Left cardiac atrium (tissue), 4 donors: ENCODE results near the gene SSC5D. TPM values are rescaled to one million over a fixed set of nuclear protein-coding genes. Genes with fewer than 3 reads are reported as not detected.

Source experiments
- ATAC-seq, 2 donors: fragments of 200-7000 bp; cut with Tn5 transposase; one replicate each; pipeline ENCODE4 v1.9.1; 2020; ENCODE audit warnings: mild to moderate bottlenecking in 2 of 2, moderate library complexity in 2 of 2
- DNase-seq: peaks from one replicate; pipeline ENCODE4 v3.0.0-alpha.2; 2020
- intact Hi-C, 2 donors: fragments of 100-400 bp; cut with DNase I; formaldehyde crosslinking; loops; one replicate each; pipeline versions ENCODE4 v1.14.1 to v1.15.1; 2022 to 2023
- total RNA-seq, 2 donors: library from RNA; stranded (reverse); fragmentation: NEBNext Ultra II Directional; extraction: Animal tissue kit (Norgen Biotek cat#: 25700); gene quantifications; one replicate each; pipeline ENCODE4 v1.2.1, GENCODE V29; 2021
- donor health status: DM: no; HTN: yes; CAD: no.
- donor health status: DM: no; HTN: yes; CAD: no; lungs with severe emphysema.
- donor health status: DM: yes; HTN: yes; CAD: no.
- donor health status: Dilated cardiomyopathy.

The SSC5D gene
- total RNA-seq, 2 donors from 2014 or later = 5.7 to 6.7 TPM

DNA sequence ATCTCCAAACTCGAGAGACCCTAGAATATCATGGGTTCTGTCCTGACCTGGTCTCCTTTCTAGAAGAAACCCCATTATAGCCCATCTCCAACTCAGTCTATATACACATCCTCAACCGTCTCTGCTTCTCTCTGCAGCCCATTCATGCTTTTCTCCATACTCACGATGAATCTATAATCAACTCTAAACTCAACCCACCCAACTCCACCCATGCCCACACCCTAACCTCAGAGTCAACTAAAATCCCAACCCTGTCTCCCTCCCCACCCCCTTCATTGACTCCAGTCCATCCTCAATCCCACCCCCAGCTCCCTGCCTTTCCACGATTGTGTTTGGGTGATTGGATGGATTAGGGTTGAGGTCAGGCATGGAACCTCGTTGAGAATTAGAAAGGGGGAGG, 55.3 kb downstream of the SSC5D start:
- ATAC-seq (no peak), DNase-seq (no peak)
- intact Hi-C loops = no loop called here

DNA sequence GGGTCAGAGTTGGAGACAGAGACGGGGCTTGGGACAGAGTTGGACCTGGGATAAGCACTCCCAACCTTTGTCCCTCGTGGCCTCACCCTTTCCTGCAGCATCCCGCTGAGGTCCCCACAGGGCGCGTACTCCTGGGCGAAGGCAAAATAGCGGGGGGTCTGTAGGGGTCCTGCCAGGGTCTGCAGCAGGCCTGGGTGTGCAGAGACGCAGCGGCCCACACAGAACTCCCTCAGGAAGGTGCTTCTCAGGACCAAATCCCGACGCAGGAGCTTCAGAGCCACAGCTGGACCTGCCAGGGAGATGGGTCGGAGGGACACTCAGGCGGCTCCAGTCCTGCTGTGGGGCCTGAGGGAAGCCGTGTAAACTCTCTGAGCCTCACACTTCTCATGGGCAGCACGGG, 55.8 kb downstream of the SSC5D start:
- ATAC-seq (no peak), DNase-seq (no peak)
- intact Hi-C loops = no loop called here

DNA sequence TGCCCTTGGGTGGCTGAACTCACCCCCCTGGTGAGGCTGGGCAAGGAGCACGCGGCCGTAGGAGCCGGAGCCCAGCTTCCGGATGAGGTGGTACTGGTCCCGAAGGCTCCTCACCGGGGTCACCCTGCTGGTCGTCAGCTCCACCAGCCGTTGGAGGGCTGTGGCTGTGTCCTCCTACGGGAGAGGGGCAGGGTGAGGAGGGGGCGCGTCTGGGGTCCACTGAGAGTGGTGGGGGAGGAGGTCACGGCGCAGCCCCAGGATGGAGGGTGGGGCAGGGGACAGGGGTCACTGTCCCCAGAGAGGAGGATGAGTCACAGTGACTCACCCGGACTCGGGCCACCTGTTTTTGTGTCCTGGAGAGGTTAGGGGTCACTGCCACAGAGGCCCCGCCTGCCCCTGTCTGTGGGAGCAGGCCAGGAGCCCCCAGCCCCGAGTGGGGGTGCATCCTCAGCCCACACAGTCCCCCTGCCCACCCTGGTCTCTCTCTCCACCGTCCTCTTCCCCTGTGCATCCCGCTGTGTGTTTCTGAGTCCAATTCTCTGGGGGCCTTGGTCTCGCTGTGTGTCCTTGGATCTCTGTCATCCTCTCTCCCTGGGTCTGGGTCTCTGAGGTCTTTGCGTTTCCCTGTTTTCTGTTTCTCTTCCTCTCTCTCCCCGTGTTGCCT, 56.7 kb downstream of the SSC5D start:
- peak in 1 of 2 donors; percentile 23 for ATAC-seq
- no peak for DNase-seq
- intact Hi-C loops = loop anchor here in 1 of 2 donors (5.0 kb wide), 1 partner anchor 42 kb away; no protein-coding TSS in a partner anchor

DNA sequence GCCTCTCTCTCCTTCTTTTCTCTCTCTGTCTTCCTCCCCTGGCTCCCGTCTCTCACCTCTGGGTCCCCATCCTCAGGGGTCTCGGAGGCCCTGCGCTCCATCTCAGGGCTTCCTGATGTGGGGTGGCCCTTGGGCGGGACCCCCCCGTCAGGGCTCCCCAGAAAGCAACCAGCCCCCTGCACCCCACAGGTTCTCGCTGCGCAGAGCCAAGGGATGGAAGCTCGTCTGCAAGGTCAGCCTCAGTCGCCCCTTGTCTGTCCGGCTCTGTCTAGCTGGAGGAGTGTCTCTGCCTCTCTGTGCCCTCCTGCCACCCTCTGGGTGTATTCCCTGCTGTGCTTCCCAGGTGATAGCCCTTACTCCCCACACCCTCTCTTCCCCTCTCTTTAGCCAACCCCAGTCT, 57.2 kb downstream of the SSC5D start, which contains the start of gene SBK3:
TSS of gene SBK3 (minus strand) at position 101 of the 400 bp plus-strand sequence. CDS start at position 101, 0 bp downstream.
- ATAC-seq (peak in 1 of 2 donors; percentile 1), DNase-seq (no peak)
- intact Hi-C loops = loop anchor here in 1 of 2 donors (5.0 kb wide), 1 partner anchor 42 kb away; no protein-coding TSS in a partner anchor

DNA sequence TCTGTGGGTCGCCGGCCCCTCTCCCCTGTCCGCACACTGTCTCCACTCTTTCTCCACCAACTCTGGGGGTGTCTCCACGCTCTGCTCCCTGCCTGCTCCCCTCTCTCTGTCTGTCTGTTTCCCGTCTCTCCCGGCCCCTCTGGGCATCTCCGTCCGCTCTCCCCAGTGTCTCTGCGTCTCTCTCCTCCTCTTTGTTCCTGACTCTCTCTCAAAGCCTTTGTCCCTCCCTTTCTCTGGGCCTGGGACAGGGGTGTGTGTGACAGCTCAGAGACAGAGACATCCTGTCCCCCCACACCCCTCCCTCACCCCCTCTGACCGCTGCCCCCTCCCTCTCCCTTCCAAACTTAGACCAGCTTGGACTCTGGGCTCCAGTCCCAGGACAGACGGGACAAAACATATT, 57.8 kb downstream of the SSC5D start:
- intact Hi-C loops = loop anchor here in 1 of 2 donors (5.0 kb wide), 1 partner anchor 41 kb away; no protein-coding TSS in a partner anchor

DNA sequence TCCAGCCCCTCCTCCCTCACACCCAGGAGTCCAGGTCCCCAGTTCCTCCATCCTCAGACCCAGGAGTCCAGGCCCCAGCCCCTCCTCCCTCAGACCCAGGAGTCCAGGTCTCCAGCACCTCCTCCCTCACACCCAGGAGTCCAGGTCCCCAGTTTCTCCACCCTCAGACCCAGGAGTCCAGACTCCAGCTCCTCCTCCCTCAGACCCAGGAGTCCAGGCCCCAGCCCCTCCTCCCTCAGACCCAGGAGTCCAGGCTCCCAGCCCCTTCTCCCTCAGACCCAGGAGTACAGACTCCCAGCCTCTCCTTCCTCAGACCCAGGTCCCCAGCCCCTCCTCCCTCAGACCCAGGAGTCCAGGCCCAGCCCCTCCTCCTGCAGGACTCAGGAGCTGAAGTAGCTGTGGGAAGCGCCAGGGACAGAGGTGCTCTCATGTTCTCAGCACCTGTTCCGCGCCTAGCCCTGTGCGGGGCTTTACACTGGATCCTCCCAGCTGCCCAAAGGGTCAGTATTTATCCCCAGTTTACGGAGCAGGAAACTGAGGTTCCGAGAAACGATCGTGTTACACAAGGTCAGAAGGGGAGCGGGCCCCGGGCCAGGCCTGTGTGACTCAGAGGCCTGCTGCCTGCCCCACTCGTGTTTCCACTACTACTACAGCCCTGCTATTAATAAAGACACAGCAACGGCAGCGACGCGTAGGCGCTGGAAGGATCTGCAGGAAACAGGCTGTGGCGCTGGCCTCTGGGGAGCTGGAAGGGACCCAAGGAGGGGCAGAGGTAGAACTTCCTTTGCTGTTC, 58.8 kb downstream of the SSC5D start:
- intact Hi-C loops = loop anchor here in 1 of 2 donors (5.0 kb wide), 1 partner anchor 40 kb away; no protein-coding TSS in a partner anchor
- ATAC-seq (peak; percentile 80 to 81), DNase-seq (peak; percentile 93)

More for the DNA sequence above, 57.8 kb downstream of the SSC5D start:
- DNase-seq (peak; percentile 66), ATAC-seq (peak; percentile 77 to 83)

DNA sequence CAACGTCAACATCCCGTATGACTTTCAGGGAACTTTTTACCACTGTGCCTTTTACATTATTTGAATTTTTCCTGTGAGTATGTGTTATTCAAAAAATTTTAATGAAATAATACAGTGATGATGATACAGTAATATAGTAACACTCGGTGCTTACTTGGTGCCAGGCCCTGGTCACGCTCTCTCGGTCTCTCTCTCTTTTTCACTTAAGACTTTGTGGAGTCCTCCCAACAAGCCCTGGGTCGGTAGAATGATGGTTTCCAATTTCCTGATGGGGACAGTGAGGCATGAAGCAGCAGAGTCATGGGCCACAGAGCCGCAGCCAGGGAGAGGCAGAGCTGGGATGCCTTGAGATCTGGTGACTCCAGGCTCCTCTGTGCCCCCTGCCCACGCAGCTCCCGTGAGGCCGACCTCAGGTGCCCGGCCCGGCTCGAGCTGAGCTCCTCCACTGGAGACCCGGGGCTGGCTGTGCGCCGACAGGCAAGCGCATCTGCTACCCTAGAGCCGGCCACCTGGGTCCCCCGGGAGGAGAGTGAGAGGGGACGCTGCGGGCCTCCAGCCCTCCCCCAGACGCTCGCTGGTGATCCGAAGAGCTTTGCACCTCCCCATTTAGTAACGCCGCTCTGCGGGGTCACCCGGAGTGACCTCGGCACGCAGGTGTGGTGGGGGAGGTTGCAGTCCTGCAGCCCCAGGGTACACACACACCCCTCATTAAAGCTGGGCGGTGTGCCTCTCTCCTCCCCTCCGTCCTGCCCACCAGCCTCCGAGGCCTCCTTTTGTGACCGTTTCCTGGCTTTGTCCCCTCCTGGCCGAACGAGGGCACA, 61.5 kb downstream of the SSC5D start:
- intact Hi-C loops = loop anchor here in 1 of 2 donors (5.0 kb wide), 1 partner anchor 38 kb away; no protein-coding TSS in a partner anchor
- no peak for DNase-seq
- ATAC-seq = peak in 1 of 2 donors; percentile 4

DNA sequence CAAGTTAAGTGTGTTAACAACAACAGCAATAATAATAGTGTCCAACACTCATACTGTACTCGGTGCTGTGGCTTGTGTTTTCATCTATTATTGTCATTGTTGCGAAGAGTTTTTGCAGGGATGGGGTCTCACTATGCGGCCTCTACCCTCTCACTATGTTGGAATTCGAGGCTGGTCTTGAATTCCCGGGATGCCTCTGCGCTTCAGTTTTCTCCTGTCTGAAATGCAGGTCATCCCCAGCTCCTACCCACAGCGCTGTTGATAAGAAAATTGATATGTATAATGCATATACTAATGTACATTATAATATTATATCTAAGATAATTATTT, 62.0 kb downstream of the SSC5D start:
- no peak for ATAC-seq
- no peak for DNase-seq
- intact Hi-C loops = no loop called here

DNA sequence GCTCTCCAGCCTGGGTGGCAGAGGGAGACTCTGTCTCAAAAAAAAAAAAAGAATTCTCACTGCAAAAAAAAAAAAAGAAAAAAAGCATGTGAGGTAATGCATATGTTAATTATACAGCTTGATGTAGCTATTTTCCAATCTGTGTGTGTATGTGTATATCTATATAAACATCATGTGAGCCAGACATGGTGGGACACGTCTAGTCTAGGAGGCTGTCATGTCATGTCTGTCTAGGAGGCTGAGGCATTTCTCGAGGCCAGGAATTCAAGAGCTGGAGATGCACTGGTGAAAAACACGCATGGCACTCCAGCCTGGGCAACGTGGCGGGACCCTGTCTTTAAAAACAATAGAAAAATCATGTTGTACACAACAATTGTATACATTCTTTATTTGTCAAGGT, 64.0 kb downstream of the SSC5D start:
- DNase-seq = no peak
- intact Hi-C loops = no loop called here
- ATAC-seq = no peak

DNA sequence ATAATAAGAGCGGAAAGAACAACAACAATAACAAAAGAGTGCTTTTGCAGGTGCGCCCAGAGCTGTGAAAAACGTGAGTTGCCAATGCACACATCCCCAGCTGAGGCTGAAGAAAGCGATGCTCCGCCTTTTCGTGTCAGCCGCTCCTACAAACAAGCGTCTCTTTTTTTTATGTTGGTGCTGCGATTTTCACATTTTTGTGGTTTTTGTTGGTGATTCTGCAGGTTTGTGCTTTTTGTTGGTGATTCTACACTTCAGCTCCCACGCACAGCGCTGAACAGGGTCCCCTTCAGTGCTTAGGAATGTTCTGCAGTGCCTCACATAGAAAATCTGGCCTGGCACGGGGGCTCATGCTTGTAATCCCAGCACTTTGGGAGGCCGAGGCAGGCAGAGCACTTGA, 64.4 kb downstream of the SSC5D start:
- no peak for DNase-seq

DNA sequence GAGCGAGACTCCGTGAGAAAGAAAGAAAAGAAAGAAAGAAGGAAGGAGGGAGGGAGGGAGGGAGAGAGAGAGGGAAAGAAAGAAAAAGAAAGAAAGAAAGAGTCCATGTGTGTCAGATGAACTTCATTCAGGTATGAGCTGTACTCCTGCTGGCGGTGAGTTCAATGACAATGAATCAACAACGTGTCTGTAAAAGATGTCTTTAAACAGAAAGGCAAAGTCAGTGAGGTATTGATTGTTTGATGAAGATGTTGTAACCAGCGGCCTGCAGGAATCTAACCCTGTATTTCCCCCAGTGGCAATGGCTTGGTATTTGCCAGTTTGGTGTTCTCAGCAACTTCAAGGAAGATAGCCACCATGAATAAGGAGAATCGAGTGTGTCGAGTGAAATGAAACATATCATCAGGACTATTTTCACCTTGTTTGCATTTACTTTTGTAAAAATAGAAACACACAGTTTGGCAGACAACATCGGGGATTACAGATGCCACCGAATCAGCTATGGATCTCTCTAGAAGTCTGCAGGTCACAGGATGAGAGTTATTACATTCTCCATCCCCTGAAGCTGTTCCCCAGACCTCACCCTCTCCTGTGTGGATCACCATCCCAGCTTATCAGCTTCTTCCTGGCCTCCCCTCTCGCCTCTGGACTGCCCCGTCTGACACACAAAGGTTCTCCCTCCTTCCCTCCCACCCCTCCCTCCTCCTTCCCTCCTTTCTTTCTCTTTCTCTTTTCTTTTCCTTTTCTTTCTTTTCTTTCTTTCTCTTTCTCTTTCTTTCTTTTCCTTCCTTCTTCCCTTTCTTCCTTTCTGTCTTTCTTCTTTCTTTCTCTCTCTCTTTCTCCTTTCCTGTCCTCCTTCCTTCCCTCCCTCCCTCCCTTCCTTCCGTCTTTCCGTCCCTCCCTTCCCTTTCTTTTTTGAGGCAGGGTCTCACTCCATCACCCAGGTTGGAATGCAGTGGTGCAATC, 65.3 kb downstream of the SSC5D start:
- intact Hi-C loops = no loop called here
- ATAC-seq (peak in 1 of 2 donors; percentile 57), DNase-seq (no peak)

More for the DNA sequence above, 64.4 kb downstream of the SSC5D start:
- no peak for ATAC-seq
- intact Hi-C loops = no loop called here

DNA sequence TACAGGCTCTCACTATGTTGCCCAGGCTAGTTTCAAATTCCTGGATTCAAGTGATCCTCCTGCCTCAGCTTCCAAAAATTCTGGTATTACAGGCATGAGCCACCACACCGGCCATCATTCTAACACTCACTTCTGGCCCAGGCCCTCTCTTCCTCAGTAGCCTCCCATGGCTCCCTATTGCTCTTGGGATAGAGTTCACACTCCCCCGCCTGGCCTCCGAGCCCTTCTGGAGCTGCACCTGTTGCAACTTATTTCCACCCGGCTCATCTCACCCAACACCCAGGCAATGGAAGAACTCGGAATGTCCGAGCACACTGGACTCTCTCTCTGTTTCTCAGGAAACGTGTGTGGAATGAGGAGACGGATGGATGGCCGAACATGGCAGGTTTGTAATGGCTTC, 66.1 kb downstream of the SSC5D start:
- DNase-seq (no peak), ATAC-seq (no peak)
- intact Hi-C loops = no loop called here

DNA sequence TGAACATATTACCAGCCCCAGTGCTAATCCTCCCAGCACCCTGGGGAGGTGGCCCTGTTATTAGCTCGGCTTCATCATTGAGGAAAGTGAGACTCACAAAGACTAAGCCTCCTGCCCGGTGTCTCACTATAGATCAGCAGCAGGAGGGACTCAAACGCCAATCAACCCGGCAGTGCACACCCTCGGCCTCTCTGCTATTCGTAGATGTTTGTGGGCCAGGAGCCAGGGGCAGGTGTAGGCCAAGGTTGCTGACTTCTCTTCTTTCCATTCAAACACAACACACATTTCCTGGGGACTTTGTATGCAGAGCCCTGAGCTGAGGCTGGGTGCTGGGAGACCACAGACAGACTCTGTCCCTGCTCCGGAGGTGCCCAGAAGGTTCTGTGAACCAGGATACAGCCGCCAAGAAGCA, 66.5 kb downstream of the SSC5D start:
- ATAC-seq (no peak), DNase-seq (no peak)
- intact Hi-C loops = no loop called here

DNA sequence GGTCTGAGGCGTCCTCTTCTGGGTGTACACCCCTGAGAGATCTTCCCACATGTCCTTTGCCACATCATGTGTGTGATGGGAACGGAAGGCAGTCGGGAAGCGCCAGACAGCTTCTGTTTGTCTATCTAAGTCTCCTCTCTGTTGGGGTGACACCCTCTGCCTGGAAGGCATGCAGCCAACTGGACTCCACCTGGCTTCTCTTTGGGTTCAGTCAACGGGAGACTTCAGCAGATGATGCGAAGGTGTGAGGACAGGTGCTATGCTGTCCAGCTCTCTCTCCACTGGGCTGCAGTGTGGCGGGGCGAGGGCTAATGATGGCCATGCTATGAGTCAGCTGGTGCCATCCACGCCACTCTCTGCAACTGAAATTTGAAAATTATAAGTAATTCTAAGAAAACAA, 71.4 kb downstream of the SSC5D start:
- ATAC-seq (no peak), DNase-seq (no peak)
- intact Hi-C loops = no loop called here

DNA sequence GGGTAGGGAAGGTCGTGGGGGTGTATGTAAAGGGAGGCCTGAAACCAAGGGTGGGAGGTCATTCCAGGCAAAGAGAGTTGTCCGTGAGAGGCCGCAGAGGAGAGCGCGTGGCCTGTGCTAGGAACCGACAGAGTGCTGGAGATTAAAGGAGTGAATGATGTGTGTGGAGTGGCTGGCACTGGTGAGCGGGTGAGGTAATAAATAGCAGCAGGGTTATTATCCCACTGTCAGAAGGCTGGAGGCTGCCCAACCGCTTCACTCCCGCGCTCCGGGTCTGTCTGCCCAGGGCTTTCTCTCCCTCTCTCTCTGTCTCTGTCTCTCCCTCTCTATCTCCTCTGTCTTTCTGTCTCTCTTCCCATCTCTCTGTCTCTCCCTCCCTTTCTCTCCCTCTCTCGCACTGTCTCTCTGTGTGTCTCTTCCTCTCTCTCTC, 75.0 kb downstream of the SSC5D start:
- intact Hi-C loops = no loop called here
- peak; percentile 79 for DNase-seq
- ATAC-seq = peak; percentile 92 to 94

DNA sequence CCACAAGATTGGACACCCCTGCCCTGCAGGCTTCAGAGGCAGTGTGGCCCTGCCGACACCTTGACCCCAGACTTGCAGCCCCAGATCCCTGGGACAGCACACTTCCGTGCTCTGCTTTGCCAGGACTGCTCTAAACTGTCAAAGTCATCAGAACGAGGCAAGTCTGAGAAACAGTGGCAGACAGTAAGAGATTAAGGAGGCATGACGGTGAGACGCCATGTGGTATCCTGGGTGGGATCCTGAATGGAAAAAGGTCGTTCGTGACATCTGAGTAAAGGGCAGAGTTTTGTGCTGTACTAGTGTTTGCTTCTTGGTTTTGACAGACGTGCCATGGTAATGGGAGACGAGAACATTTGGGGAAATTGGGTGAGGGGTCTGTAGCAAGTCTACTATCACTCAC, 78.6 kb downstream of the SSC5D start:
- DNase-seq = no peak
- intact Hi-C loops = no loop called here
- ATAC-seq = no peak

DNA sequence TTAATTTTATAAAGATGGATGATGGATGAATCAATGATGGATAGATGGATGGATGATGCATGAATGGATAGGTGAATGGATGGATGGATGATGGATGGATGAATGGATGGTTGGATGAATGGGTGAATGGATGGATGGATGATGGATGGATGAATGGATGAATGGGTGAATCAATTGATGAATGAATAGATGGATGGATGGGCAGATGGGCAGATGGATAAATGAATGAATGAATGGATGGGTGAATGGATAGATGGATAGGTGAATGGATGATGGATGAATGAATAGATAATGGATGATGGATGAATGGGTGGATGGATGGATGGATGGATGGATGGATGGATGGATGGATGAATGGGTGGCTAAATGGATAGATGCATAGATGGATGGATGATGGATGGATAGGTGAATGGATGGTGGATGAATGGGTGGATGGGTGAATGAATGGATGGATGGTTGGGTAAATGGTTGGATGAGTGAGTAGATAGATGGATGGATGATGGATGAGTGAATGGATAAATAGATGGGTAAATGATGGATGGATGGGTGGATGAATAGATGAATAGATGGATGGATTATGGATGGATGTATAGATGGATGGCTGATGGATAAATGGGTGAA, 79.6 kb downstream of the SSC5D start:
- no peak for ATAC-seq
- intact Hi-C loops = no loop called here
- no peak for DNase-seq
